Brain microvascular endothelial cell (primary cell): Measurements from ENCODE around the gene ATP6V1A.
A peak's percentile ranks its signal among the peaks of the same experiment; 100 is the strongest.

ENCODE experiments used
- DNase-seq: peaks from one replicate; pipeline ENCODE4 v3.0.0-alpha.2; 2020
- H3K27ac ChIP-seq: fragments of 250-450 bp; sonication (Bioruptor Pico); 2 replicates; pipeline ENCODE4 v1.5.1; 2020; ENCODE audit warnings: mild to moderate bottlenecking, moderate library complexity
- H3K27me3 ChIP-seq: fragments of 250-450 bp; sonication (Bioruptor Pico); replicated peaks from 2 replicates; pipeline ENCODE4 v1.5.1; 2020; ENCODE audit warnings: mild to moderate bottlenecking
- H3K36me3 ChIP-seq: fragments of 250-450 bp; sonication (Bioruptor Pico); replicated peaks from 2 replicates; pipeline ENCODE4 v1.5.1; 2020; ENCODE audit warnings: mild to moderate bottlenecking
- H3K4me3 ChIP-seq: 2 replicates; pipeline ENCODE4 v1.5.1; 2011; ENCODE audit warnings: low read depth, mild to moderate bottlenecking, control low read depth, low read length, moderate library complexity
- CTCF ChIP-seq: IDR thresholded peaks from 2 replicates; pipeline ENCODE4 v1.5.1; 2011; ENCODE audit warnings: low read depth, mild to moderate bottlenecking, moderate library complexity, low read length, control low read depth, inconsistent platforms; ENCODE audit errors: missing control alignments
- in situ Hi-C: cut with HindIII; loops from 2 replicates; pipeline ENCODE4 v1.10.0; 2017; ENCODE audit warnings: low sequenced_read_pairs, low pct_ligation_motif_present

ATP6V1A gene

GRCh38 chr3:113805249-113805648, 58.4 kb downstream of the ATP6V1A start:
- H3K27ac ChIP-seq = no peak overlapping the region
- peaks cover 15% of the 10 kb centered on the region for H3K36me3 ChIP-seq
- H3K27me3 ChIP-seq = no peaks in the 10 kb centered on the region
- DNase-seq = no peak
- TF ChIP-seq CTCF = no peak
- in situ Hi-C loops = no loop called here
- no peak overlapping the region for H3K4me3 ChIP-seq

GRCh38 chr3:113812854-113813253, 66.0 kb downstream of the ATP6V1A start:
- no peak overlapping the region for H3K27ac ChIP-seq
- no peak for DNase-seq
- no peak overlapping the region for H3K4me3 ChIP-seq
- H3K36me3 ChIP-seq = no peaks in the 10 kb centered on the region
- in situ Hi-C loops = no loop called here
- TF ChIP-seq CTCF = no peak
- no peaks in the 10 kb centered on the region for H3K27me3 ChIP-seq

GRCh38 chr3:113819866-113820265, 73.0 kb downstream of the ATP6V1A start:
- in situ Hi-C loops = no loop called here

GRCh38 chr3:113825090-113825489, 78.3 kb downstream of the ATP6V1A start:
- Histone ChIP-seq H3K27ac (no peak overlapping the region), H3K4me3 (no peak overlapping the region), H3K27me3 (no peaks in the 10 kb centered on the region), H3K36me3 (no peaks in the 10 kb centered on the region)
- DNase-seq = peak; percentile 29
- in situ Hi-C loops = no loop called here
- peak; percentile 58 for TF ChIP-seq CTCF

More at GRCh38 chr3:113819866-113820265, 73.0 kb downstream of the ATP6V1A start:
- TF ChIP-seq CTCF = no peak
- no peak for DNase-seq
- H3K36me3 ChIP-seq = no peaks in the 10 kb centered on the region
- H3K27me3 ChIP-seq = no peaks in the 10 kb centered on the region
- H3K27ac ChIP-seq = no peak overlapping the region
- H3K4me3 ChIP-seq = no peak overlapping the region

- no peaks in the 10 kb centered on the region for H3K36me3 ChIP-seq
- DNase-seq = no peak
- in situ Hi-C loops = no loop called here
- no peak overlapping the region for H3K27ac ChIP-seq
- no peaks in the 10 kb centered on the region for H3K27me3 ChIP-seq
- TF ChIP-seq CTCF = no peak
- no peak overlapping the region for H3K4me3 ChIP-seq
Observed at GRCh38 chr3:113828600-113828999, 81.8 kb downstream of the ATP6V1A start.

- in situ Hi-C loops = no loop called here
- no peak for TF ChIP-seq CTCF
- no peaks in the 10 kb centered on the region for H3K36me3 ChIP-seq
- no peaks in the 10 kb centered on the region for H3K27me3 ChIP-seq
- no peak for DNase-seq
- peak overlapping the region; percentile 34 for H3K27ac ChIP-seq
- H3K4me3 ChIP-seq = no peak overlapping the region
Observed at GRCh38 chr3:113829576-113830354, 82.9 kb downstream of the ATP6V1A start.
